HG03159 (cell line): ENCODE results near the gene TMTC3.
"Not testable (repeated sequence)": the region's sequence is repeated elsewhere in the genome, so short reads cannot be mapped to it uniquely, and the experiment has no call there.

ENCODE experiments used
- ATAC-seq: cut with Tn5 transposase; IDR thresholded peaks from one replicate; pipeline ENCODE4 v1.9.1; 2021; ENCODE audit warnings: mild to moderate bottlenecking, moderate library complexity; ENCODE audit not compliant: unreplicated experiment

TMTC3 gene

DNA sequence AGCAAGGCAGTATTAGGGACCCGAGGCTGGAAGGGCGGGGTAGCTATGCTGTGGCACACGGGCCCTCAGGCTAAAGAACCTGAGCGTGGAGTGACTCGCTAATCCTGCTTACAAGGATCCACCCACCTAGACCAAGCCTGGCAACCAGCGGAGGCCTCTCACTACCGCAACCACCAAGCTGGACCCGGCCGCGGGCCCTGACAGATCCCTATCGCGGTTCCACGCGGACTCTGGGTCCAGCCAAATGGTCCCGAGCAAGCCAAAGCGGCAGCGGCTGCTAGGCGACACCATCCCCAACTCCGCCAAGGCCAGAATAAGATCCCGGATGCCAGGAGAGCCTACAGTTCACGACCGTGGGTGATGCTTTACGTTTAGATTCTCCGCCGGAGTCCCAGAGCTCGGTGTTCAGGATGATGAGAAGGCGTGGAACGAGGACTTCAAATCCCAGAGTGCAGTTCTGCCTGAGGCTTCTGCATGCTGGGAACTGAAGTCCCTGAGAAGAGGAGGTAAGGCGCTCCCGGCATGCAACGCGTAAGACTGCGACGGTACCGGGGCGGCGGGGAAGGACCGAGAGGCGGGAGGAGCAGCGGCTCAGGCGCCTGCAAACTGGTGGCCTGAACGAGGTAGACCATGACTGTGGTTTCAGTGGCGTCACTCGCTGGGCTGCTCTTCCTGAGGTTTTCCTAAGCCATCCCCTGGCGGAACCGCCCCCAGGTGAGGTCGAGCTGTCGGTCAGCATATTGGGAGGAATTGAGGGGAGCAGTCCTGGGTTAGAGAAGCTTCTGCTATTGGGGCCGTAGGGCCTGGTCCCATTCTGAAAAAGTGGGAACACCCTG is at the start of gene TMTC3, which contains the start of gene CEP290:
TMTC3 (plus strand) TSS at position 534 of the 836 bp plus-strand sequence. CDS start 6,009 bp downstream, outside the sequence.
CEP290 (minus strand) TSS at position 315 of the 836 bp plus-strand sequence. CDS start 781 bp downstream, outside the sequence.
- ATAC-seq = peak; percentile 97

GRCh38 chr12:88092771-88093170 is 49.3 kb upstream of the TMTC3 start:
- no peak for ATAC-seq

GRCh38 chr12:88093573-88093972 is 48.5 kb upstream of the TMTC3 start:
- no peak for ATAC-seq

DNA sequence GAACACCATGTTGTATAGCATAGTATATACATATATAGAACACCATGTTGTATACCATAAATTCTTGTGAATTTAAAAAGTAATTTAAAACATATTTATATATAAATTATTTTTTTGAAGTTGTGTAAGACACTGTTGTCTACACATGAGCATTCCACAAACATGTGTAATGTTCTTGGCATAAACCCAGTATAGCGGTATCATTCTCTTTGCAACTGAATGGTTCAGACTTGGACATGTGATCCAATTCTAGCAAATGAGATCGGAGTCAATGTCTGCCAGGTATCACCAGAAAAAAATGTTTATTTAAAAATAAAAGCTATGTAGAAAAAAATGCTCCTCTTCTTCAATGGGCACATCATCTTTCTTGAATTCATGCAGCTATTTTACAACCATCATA is 34.1 kb upstream of the TMTC3 start:
- no peak for ATAC-seq

GRCh38 chr12:88111074-88111652 is 30.9 kb upstream of the TMTC3 start:
- no peak for ATAC-seq

DNA sequence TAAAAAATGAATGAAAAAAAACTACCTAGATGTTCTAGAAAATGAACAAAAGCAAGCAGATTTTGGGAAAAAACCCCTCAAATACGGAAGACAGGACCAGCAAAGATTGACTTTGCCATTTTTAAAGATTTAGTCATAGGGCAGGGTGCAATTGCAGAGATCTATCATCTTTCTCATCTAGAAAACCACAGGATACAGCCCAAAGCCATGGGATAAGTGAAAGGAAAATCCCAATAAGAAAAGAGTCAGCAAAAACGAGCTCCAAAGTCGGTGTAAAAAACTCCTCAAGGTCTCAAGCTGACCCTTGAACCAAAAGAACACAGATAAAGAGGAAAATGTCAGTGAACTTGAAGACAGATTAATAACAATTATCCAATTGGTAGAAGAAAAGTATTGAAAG is 28.2 kb upstream of the TMTC3 start:
- ATAC-seq = no peak

- ATAC-seq = no peak
These were observed 19.4 kb upstream of the TMTC3 start for GRCh38 chr12:88122666-88123065.

DNA sequence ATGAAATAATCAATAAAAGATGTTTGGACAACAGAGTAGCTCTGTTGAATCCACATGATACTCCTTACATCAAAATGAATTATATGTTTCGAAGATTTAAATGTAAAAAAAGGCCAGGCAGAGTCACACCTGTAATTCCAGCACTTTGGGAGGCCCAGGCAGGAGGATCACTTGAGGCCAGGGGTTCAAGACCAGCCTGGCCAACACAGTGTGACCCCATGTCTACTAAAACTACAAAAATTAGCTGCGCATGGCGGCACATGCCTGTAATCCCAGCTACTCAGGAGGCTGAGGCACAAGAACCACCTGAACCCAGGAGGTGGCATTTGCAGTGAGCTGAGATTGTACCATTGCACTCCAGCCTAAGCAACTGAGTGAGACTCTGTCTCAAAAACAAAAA is 15.0 kb upstream of the TMTC3 start:
- ATAC-seq = no peak

DNA sequence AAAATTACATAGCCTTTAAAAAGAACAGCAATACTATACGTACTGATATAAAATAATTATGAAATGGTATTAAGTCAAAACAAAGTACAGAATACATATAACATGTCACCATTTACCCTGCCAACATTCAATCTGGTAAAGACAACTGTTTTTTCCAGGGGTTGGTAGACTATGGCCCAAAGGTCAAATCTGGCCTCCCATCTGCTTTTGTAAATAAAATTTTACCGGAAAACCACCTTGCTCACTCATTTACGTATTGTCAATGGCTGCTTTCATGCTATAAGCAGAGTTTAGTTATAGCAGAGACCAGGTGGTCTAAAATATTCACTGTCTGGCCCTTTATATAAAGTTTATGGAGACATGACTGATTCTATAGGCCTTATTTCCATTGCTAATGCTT is 14.3 kb upstream of the TMTC3 start:
- no peak for ATAC-seq

DNA sequence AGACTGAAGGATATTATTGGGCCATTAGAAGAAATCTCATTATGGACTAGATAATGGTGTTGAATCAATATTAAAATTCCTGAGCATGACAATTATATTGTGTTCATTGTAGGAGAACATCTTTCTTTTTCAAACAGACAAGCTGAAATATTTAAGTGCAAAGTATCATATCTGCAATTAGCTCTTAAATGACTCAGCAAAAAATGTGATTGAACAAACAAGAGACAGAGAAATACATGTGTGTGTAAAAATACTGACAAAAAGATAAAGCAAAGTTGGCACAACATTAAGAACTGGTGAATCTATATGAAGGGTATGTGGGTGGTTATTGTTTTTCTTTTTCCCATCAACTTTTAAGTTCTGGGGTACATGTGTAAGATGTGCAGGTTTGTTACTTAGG is 9.7 kb upstream of the TMTC3 start:
- ATAC-seq = no peak

GRCh38 chr12:88133181-88133580 is 8.9 kb upstream of the TMTC3 start:
- ATAC-seq = not testable (repeated sequence)

DNA sequence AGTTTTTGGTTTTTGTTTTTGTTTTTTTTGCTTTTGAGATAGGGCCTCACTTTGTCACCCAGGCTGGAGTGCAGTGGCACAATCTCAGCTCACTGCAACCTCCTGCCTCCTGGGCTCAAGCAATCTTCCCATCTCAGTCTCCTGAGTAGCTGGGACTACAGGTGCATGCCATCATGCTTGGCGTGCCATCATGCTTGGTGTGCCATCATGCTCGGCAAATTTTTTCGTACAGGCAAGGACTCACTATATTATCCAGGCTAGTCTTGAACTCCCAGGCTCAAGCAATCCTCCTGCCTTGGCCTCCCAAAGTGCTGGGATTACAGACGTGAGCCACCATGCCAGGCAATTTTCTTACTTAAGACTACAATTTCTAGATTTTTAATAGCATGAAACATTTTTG is 2.4 kb upstream of the TMTC3 start:
- ATAC-seq = not testable (repeated sequence)

- no peak for ATAC-seq
These were observed 708 bp upstream of the TMTC3 start for GRCh38 chr12:88141425-88141773.

DNA sequence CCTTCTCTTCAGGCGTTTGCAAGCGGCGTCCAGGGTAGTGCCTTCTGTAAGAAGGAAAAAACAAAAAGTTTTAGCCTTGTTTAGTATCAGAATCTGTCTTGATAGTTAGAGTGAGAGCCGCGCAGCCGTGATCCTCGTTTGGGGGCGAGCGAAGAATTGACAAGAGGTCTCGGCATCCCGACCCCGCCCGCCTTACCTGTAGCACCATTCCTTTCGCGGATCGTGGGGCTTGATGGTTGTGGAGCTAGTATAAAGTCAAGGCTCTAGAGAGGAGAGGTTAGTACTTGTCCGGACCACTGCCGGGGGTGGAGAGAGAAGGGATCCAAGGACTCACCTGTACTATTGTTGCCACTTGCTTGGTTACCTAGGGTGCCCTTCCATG is 494 bp downstream of the TMTC3 start:
- peak; percentile 8 for ATAC-seq

DNA sequence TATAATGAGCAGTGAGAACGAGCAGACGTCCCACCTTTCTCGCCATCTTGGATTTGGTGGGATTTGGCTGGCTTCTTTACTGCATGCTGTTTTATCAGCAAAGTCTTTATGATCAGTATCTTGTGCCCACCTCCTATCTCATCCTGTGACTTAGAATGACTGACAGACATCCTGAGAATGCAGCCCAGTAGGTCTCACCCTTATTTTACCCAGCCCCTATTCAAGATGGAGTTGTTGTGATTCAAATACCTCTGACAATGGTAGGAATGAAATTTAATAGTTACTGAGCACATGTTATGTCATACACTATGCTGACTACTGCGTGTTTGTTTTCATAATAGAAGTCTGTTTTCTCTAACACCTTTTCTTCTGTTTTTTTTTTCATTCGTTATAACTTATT is 1.9 kb downstream of the TMTC3 start:
- ATAC-seq = no peak

GRCh38 chr12:88144546-88145468 is 2.7 kb downstream of the TMTC3 start:
- no peak for ATAC-seq

DNA sequence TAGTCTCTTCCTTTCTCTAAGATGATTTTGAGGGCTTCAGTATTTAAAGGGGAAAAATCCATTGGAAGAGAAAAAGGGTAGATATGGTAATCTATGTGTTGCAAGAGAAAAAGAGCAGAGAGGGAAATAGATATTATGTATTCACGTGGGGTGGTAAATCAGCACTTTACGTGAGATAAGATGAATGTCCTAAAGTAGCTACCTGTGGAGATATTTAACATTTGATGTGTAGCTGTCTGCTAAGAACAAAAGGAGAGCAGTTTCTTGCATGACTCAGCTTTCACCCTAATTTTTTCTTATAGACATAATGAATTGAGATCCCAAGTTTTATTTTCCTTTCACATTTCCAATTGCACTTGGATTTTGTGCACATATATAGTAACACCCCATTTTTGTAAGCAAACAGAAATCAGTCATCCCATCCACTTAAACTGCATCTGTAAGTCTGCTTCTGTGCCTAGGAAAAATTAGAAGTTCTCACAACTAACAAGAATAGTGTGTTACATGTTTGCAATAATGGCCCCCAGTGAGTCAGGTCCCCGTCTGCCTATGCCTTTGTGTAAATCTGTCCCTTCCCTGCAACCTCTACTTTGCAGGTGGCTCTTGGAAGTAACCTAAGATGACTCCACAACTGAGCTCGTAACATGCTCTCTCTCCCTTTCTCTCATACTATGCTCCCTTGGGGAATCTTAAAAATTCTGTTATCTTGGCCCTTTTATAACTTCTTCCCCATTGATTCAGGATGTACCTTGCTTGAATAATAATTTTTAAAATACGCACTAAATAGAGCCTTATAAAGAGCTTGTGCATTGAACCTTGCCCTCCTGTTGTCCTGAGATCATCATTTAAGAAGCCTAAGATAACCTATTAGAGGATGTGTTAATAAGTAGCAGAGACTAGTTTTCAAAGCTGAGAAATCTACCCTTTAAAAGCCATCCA is 3.7 kb downstream of the TMTC3 start:
- no peak for ATAC-seq

DNA sequence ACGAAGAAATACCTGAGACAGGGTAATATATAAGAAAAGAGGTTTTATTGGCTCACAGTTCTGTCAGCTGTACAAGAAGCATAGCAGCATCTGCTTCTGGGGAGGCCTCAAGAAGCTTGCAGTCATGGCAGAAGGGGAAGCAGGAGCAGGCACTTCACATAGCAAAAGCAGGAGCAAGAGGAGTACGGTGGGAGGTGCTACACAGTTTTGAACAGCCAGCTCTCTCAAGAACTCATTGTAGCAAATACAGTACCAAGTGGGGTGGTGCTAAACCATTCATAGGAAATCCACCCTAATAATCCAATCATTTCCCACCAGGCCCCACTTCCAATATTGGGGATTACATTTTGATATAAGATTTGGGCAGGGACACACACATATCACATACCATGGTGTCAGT is 8.0 kb downstream of the TMTC3 start:
- ATAC-seq = no peak

DNA sequence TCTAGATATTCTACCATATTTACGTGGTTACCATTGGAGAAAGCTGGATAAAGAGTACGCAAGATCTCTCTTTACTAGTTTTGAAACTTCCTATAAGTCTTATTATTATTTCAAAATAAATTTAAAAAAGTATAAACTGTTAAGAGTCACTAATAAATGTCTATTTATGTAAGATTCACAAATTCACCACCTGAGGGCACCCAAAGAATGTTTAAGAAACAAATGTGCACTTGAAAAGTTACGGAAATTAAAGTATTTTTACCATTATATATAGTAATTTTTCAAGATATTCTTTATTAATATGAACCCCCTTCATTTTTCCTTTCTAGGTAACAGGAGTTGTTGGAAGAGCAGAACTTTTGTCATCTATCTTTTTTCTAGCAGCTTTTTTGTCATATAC is 11.9 kb downstream of the TMTC3 start:
- ATAC-seq = no peak

GRCh38 chr12:88156075-88156654 is 14.1 kb downstream of the TMTC3 start:
- ATAC-seq = no peak
